HuH-7 (cell line): ENCODE data around the gene PHB1.

Source experiments
- DNase-seq: peaks from one replicate; pipeline ENCODE4 v3.0.0; 2011; ENCODE audit warnings: low spot score

PHB1 gene

DNA sequence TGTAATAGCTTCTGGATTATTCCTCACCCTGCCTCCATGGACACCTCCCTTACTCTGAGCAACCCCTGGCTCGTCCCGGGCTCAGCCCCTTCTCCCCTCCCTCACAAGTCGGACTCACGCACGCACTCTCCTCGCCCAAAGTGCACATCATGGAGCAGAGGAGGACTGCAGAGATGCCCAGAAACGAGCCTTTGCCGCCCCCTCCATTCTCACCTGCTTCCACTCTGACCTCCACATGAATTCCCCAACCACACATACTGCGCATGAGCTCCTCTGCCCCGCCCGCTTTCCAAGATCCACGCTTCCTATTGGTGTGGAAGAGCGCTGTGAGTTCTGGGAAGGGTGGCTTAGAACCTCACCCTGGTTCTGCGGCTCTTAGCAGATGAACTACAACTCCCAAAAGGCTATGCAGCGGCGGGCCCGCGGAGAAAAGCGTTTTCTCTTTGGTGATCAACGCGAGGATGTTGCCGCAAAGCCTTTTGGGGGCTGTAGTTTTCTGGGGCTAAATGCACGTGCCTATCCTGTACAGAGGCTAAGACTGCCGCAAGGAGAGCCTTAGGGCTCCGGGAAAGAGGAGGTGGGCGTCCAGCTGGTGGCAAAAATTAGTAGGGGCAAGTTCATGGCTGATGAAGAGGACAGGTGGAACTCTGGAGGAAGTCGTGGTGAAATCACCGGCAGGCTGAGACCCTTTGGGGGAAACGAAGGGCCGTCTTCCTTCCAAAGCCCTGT is at the start of gene PHB1:
Gene PHB1, minus strand, starts transcription at position 261 of the 729 bp plus-strand sequence. CDS start 1,618 bp downstream, outside the sequence.
- DNase-seq: peak; percentile 94

- no peak for DNase-seq
Observed at GRCh38 chr17:49464049-49464448, 49.4 kb upstream of the PHB1 start.

DNA sequence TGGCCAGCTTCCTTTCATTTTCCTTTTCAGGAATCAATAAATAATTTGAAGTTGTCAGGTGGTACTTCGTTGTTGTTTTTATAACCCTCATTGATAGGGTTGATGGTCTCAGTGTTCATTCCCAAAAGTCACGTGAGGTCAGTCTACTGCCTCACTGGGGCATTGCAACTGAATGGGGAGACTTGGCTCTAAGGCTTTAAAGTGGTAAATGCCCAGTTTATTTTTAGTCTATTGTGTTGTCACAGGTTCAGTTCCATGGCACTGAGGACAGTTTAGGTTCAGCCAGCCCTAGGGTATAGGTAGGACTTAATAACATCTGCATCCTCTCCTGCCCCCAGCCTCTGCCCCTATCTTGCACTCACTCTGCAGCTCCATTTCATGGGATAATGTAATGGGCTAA is 46.9 kb upstream of the PHB1 start:
- DNase-seq: no peak

DNA sequence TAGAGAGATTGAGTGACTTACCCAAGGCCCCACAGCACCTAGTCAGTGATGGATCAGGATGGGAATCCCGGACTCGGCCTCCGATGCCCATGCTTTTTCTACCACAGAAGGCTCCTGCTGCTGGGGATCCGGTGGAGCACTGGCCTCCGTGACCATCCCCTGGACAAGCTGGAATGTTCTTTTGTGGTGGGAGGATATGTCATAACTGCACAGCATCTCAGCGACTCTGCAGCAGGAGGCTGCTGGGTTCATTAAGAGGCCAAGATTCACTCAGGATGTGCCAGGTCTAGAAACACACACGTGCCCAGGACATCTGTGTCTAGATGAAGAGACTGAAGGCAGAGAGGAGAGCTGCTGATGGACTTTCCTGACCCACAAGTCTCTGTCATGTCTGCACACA is 45.7 kb upstream of the PHB1 start:
- no peak for DNase-seq

DNA sequence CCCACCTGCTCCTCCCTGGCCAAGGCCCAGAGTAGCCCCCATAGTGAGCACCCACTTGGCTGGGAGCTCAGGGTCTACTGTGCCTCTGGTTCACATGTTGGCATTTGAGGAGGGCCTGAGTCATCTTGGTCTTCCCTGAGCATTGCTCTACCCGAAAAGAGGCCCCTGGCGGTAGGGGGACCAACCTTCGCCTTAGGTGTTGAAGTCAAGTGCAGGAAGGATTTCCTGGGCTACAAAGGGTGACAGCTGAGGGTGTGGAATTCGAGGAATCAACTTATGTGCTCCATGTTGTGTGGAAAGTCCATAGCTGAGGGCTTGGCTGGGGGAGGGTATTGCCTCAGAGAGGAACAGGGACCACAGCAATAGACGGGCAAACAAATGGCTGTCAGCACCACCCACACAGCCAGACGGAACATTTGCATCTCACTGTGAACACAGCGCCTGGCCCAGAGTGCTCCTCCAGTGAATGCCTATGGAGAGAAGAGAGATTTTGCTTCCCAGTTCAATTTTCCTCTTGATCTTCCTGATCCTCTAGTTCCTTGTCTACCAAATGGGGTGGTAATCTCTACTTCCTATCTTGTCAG is 44.8 kb upstream of the PHB1 start:
- no peak for DNase-seq

DNA sequence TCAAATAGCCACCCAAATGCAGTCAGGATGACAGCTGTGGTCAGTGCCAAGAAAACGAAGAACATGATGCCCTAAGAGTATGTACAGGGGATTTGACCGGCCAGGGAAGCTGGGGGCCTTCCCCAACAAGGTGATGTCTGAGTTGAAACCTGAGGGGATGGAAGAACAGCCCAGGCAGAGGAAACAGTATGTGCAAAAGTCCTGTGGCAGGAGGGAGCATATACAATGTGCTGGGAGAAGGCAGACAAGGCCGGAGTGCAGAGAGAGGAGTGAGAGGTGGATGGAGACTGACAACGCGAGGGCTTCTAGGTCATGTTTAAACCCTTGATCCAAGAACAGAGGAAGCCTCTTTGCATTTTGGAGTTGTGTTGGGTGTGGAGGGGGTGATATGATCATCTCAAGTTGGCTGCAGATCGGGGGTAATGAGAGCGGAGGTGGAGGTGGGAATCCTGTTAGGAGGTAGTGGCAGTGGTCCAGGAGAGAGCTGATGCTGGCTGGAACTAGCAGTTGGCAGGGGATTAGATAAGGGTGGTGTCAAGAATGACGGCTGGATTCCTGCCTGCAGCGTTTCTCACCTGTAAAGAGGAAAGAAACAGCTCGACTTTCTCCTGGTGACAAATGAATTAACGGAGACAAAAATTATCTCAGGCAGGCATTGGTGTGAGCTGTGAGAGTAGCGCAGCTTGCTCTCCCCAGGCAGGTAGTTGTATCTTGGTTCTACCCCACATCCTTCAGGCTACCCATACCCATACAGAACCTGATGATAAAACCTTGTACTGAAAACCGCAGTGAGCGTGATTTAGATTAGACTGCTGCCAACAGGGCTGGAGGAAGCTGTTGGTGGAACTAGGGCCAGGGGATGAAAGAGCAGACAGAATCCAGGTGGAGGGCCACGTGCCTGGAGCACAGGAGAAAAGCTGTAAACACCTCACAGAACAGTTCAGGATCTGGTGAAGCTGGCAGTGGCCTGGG is 43.2 kb upstream of the PHB1 start:
- no peak for DNase-seq

- no peak for DNase-seq
Observed at GRCh38 chr17:49456183-49456965, 41.7 kb upstream of the PHB1 start.

DNA sequence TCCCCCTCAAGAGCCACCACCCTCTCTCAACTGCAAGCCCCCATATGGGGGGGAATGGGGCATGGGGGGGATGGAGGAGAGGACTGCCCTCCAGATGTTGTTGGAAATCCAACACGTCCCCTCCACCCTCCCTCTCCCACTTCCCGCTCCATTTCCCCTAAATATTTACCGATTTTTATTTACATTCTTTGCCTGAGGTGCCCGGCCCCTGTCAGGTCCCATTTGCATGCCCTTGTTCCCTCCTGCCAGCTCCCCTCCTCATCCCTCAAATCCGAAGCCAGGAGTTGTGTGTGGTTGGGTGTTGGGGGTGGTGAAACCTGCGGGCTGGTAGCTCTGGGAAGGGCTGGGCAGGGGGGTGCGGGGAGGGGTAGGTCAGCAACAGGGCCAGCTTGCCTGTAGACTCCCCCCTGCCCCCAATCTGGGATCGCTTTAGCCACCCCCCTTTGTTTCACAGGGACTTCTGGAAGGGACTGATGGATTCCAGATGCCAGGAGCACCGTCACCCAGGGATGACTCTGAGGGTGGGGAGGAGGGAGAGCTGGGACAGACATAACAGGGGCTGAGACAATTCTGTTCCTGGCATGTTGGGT is 40.7 kb upstream of the PHB1 start:
- no peak for DNase-seq

GRCh38 chr17:49454050-49454449 is 39.4 kb upstream of the PHB1 start:
- DNase-seq: no peak

GRCh38 chr17:49452661-49453060 is 38.0 kb upstream of the PHB1 start:
- DNase-seq: no peak

GRCh38 chr17:49452201-49452600 is 37.5 kb upstream of the PHB1 start:
- DNase-seq: no peak

DNA sequence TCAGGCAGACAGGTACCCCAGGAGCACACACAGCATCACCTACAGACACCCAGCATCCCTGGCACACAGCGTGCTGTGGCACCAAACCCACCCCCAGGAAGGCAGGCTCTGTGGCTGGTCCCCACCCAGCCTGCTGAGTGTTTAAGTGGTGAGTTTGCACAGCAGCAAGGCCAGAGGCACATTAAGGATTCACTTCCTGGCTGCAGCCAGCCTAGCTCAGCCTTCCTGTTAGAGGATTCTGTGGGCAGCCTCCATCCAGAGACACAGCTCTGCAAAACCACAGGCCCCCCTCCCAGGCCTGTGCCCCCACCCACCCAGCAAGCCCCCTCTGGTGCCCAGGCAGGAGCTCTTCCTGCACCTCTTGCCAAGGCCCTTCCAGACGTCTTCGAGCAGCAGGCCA is 36.1 kb upstream of the PHB1 start:
- DNase-seq: no peak

GRCh38 chr17:49450181-49450580 is 35.5 kb upstream of the PHB1 start:
- DNase-seq: no peak

DNA sequence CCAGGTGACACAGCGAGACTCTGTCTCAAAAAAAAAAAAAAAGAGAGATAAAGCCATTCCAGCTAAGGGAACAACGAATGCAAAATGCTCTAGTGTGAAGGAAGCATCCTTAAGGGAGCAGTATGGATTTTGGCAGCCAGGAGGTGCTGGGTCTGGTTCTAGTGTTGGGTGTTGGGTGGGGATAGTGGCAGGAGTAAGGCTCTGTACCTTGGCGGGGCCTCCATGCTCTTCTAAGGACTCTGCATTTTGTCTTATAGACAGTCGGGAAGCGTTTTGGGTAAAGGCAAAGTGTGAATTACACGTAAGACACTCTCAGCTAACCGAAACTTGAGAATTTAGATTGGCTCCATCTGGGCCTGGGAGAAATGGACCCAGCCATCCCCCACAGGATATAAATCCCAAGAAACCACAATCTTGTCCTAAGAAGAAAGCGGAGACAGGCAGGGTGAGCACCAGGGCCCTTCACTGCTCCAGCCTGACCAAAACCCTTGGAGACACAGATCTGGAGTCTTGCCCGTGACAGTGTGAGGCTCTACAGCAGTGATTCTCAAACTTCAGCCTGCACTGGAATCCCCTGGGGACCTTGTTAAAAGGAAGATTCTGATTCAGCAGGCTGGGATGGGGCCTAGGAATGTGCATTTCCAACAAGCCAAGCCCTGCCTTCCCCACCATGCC is 33.1 kb upstream of the PHB1 start:
- no peak for DNase-seq

DNA sequence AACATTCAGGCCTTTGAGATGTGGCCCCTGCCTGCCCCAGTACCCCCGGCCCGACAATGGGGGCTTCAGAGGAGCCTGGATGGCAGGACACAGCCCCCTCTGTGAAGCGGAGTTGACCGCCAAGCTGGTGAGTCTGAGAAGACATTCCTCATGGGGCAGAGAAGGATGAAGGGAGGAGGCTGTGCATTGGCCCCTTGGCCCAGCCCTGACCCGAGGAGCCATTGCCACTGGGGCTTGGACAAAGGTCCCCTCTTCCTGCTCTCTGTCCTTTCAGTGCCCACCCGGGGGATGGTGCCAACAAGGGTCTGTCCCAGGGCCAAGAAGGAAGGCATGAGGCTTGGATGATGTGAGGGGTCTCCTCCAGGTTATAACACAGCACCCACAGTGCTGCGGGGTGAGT is 30.9 kb upstream of the PHB1 start:
- no peak for DNase-seq

- no peak for DNase-seq
Observed at GRCh38 chr17:49444384-49444783, 29.7 kb upstream of the PHB1 start.

DNA sequence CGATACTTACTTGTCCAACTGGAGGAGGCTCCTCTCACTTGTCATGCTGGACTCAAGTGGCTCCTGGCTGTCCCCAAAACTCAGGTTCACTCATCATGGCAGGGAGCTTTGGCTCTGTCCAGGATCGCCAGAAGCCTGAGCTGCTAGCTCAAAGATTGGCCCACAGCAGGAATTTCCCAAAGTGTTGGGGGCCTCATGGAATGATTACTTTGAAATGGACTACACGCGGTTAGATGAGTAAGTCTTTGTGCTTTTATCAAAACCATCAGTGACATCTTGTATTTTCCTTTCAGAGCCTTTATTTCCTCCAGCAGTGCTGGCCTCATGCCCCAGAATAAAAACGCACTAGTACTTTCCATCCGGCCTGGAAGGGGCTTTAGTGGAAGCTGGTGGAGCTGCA is 29.2 kb upstream of the PHB1 start:
- no peak for DNase-seq

DNA sequence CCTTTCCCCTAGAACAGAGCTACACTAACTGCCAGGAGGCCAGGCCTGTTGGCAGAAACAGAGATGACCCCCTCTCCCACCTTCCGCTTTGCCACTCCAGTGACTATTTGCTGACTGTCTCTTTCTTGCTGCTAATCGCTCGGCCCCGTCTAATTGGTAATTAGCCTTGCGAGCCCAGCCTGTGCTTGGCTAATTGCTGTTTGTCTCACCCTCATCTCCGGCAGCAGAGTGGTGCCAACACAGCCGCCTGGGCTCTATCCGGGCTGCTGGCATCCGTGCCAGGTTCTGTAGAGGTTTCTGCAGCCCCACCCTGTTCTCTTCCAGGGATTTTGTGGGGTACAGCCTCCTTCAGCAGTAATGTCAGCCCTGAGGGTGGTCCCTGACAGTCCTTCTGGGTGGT is 27.4 kb upstream of the PHB1 start:
- DNase-seq: no peak

- DNase-seq: no peak
Observed at GRCh38 chr17:49441578-49441977, 26.9 kb upstream of the PHB1 start.

DNA sequence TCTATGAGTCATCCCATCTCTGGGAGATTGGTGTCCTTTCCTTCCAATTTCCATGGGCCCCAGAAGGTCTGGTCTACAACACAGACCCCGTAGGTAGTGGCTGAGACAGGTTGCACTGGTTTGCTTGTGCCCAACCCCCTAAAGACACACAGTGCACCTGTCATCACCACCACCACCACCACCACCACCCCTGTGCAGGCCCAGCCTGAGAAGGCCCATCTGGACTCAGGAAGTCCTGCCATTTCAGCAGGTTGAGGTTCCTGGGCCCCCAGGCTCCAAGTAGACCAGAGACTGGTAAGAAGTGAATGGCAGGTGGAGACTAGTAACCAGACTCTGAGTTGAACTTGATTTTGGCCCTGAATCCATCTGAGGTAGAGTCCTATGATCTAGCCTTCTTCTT is 25.9 kb upstream of the PHB1 start:
- DNase-seq: no peak
